ENCODE measurements around the gene TAGLN. TPM values are rescaled to one million over a fixed set of nuclear protein-coding genes. Genes with fewer than 3 reads are reported as not detected.

The TAGLN gene
- total and polyA plus RNA-seq, 3 donors from 2014 or later = 167 to 800 (median 187) TPM

- Histone ChIP-seq H3K4me3 (no peak overlapping the region), H3K36me3 (ENCODE audit: low read depth, missing control alignments) (no peaks in the 10 kb centered on the region), H3K27me3 (no peaks in the 10 kb centered on the region), H3K9me3 (no peaks in the 10 kb centered on the region), H3K27ac (peak overlapping the region; percentile 10 to 79), H3K4me1 (peaks cover 50% of the 10 kb centered on the region)
- WGBS, 2 donors = 58 to 62% methylated on average over 15 of the region's 15 CpGs
- peak; percentile 35 for DNase-seq
- TF ChIP-seq POLR2A (IDR thresholded peaks at IDR 0.05) (no peak), CTCF (IDR thresholded peaks at IDR 0.05) (no peak)
- intact Hi-C loops (cut with DNase I; ENCODE audit: low total_unique reads) = no loop called here
Observed at GRCh38 chr11:117218133-117218915, 19.2 kb downstream of the TAGLN start.

- no peak for TF ChIP-seq CTCF (IDR thresholded peaks at IDR 0.05)
- no peak for TF ChIP-seq POLR2A (IDR thresholded peaks at IDR 0.05)
- H3K9me3 ChIP-seq = no peaks in the 10 kb centered on the region
- peak overlapping the region; percentile 10 to 79 for H3K27ac ChIP-seq
- 77 to 95% methylated on average over 9 of the region's 9 CpGs for WGBS, 2 donors
- H3K4me3 ChIP-seq = no peak overlapping the region
- intact Hi-C loops (cut with DNase I; ENCODE audit: low total_unique reads) = no loop called here
- H3K4me1 ChIP-seq = peaks cover 50% of the 10 kb centered on the region
- H3K27me3 ChIP-seq = no peaks in the 10 kb centered on the region
- no peaks in the 10 kb centered on the region for H3K36me3 ChIP-seq (ENCODE audit: low read depth, missing control alignments)
- DNase-seq = no peak
Observed at GRCh38 chr11:117219001-117219400, 19.8 kb downstream of the TAGLN start.

GRCh38 chr11:117219455-117219854, 20.3 kb downstream of the TAGLN start:
- Histone ChIP-seq H3K27me3 (no peaks in the 10 kb centered on the region), H3K4me1 (peaks cover 50% of the 10 kb centered on the region), H3K27ac (peak overlapping the region in 1 of 2 donors; percentile 79), H3K36me3 (ENCODE audit: low read depth, missing control alignments) (no peaks in the 10 kb centered on the region), H3K9me3 (no peaks in the 10 kb centered on the region), H3K4me3 (no peak overlapping the region)
- intact Hi-C loops (cut with DNase I; ENCODE audit: low total_unique reads) = no loop called here
- 89 to 90% methylated on average over 4 to 8 of the region's 8 CpGs for WGBS, 2 donors
- no peak for DNase-seq
- TF ChIP-seq POLR2A (IDR thresholded peaks at IDR 0.05) (no peak), CTCF (IDR thresholded peaks at IDR 0.05) (no peak)

- Histone ChIP-seq H3K27me3 (no peaks in the 10 kb centered on the region), H3K4me3 (no peak overlapping the region), H3K4me1 (peaks cover 50% of the 10 kb centered on the region), H3K27ac (peak overlapping the region; percentile 72 to 80), H3K9me3 (no peaks in the 10 kb centered on the region), H3K36me3 (ENCODE audit: low read depth, missing control alignments) (no peaks in the 10 kb centered on the region)
- no peak for DNase-seq
- no peak for TF ChIP-seq POLR2A (IDR thresholded peaks at IDR 0.05)
- TF ChIP-seq CTCF (IDR thresholded peaks at IDR 0.05) = no peak
- intact Hi-C loops (cut with DNase I; ENCODE audit: low total_unique reads) = no loop called here
- WGBS, 2 donors = 76 to 84% methylated on average over 4 of the region's 4 CpGs
Observed at GRCh38 chr11:117219995-117220394, 20.8 kb downstream of the TAGLN start.

GRCh38 chr11:117220568-117220967, 21.4 kb downstream of the TAGLN start:
- Histone ChIP-seq H3K27ac (peak overlapping the region; percentile 72 to 80), H3K36me3 (ENCODE audit: low read depth, missing control alignments) (no peaks in the 10 kb centered on the region), H3K9me3 (no peaks in the 10 kb centered on the region), H3K27me3 (no peaks in the 10 kb centered on the region), H3K4me1 (peaks cover 50% of the 10 kb centered on the region), H3K4me3 (no peak overlapping the region)
- TF ChIP-seq POLR2A (IDR thresholded peaks at IDR 0.05) (no peak), CTCF (IDR thresholded peaks at IDR 0.05) (no peak)
- 49 to 56% methylated on average over 7 to 9 of the region's 9 CpGs for WGBS, 2 donors
- DNase-seq = peak; percentile 51
- intact Hi-C loops (cut with DNase I; ENCODE audit: low total_unique reads) = no loop called here

All from testis (tissue), 3 donors.